GM06990 (cell line): ENCODE data around the gene NT5DC4.
A peak's percentile ranks its signal among the peaks of the same experiment; 100 is the strongest.

Experiments
- DNase-seq: peaks from one replicate; pipeline ENCODE4 v3.0.0-alpha.2; 2011; ENCODE audit not compliant: insufficient read length; ENCODE audit errors: extremely low read depth
- H3K27me3 ChIP-seq: replicated peaks from 2 replicates; pipeline ENCODE4 v1.6.0; 2011; ENCODE audit warnings: low read length; ENCODE audit not compliant: control insufficient read depth, insufficient read depth
- H3K36me3 ChIP-seq: 2 replicates; pipeline ENCODE4 v1.5.1; 2011; ENCODE audit warnings: low read length; ENCODE audit not compliant: control insufficient read depth, insufficient read depth
- H3K4me3 ChIP-seq: replicated peaks from 2 replicates; pipeline ENCODE4 v1.5.1; 2011; ENCODE audit warnings: low read depth, mild to moderate bottlenecking, control low read depth, low read length
- TF ChIP-seq, protein P1 (sequence below): IDR thresholded peaks from 2 replicates; pipeline ENCODE4 v1.5.1; 2011; ENCODE audit warnings: low read length, control low read depth, mild to moderate bottlenecking, inconsistent platforms; ENCODE audit not compliant: insufficient read depth, poor library complexity, severe bottlenecking

The NT5DC4 gene

DNA sequence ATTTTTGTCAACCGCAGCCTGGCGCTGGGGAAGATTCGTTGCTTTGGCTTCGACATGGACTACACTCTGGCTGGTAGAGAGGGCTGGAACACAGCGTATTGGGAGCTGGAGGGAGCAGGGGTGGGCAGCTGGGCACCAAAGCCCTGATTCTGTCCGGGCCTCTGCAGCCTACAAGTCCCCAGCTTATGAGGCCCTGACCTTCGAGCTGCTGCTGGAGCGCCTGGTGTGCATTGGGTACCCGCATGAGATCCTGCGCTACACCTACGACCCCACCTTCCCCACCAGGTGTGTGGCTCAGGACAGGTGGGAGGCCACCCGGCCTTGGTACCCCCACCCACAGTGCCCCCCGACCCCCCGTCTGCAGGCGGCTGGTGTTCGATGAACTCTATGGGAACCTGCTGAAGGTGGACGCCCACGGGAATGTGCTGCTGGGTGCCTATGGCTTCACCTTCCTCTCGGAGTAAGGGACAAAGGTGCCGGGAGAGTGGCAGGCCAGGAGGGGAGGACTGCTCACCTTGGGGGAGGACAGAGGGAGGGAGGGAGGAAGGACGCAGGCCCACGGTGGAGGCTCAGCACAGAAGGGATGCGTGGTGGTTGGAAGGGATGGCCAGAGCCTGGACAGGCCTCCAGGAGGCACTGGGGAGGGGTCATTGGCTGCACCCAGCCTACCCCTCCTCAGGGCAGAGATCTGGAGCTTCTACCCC lies 1.2 kb downstream of the NT5DC4 start:
- H3K4me3 ChIP-seq = no peak overlapping the region
- no peaks in the 10 kb centered on the region for H3K27me3 ChIP-seq
- no peak for DNase-seq
- no peaks in the 10 kb centered on the region for H3K36me3 ChIP-seq
- TF ChIP-seq, protein P1, sequence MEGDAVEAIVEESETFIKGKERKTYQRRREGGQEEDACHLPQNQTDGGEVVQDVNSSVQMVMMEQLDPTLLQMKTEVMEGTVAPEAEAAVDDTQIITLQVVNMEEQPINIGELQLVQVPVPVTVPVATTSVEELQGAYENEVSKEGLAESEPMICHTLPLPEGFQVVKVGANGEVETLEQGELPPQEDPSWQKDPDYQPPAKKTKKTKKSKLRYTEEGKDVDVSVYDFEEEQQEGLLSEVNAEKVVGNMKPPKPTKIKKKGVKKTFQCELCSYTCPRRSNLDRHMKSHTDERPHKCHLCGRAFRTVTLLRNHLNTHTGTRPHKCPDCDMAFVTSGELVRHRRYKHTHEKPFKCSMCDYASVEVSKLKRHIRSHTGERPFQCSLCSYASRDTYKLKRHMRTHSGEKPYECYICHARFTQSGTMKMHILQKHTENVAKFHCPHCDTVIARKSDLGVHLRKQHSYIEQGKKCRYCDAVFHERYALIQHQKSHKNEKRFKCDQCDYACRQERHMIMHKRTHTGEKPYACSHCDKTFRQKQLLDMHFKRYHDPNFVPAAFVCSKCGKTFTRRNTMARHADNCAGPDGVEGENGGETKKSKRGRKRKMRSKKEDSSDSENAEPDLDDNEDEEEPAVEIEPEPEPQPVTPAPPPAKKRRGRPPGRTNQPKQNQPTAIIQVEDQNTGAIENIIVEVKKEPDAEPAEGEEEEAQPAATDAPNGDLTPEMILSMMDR = no peak

- H3K4me3 ChIP-seq = no peak overlapping the region
- TF ChIP-seq, protein P1 = no peak
- no peak for DNase-seq
- no peaks in the 10 kb centered on the region for H3K36me3 ChIP-seq
- no peaks in the 10 kb centered on the region for H3K27me3 ChIP-seq
These were observed 2.2 kb downstream of the NT5DC4 start for GRCh38 chr2:112722816-112723546.

DNA sequence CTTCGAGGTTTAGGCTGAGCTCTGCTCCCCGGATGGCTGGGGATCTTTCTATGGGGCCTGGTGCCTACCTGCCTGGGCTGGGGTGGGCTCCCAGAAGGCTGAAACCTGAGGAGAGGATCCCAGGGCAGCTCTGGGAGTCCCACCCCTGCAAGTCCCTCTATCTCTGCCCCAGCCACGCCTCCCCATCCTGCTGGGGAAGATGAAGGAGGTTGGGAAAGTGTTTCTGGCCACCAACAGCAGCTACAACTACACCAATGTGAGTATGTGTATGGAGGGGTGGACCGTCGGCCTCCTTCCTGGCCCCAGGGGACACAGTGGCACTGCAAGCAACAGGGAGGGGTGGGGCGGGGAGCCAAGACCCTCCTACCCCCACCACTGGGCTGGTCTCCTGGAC lies 2.7 kb downstream of the NT5DC4 start:
- no peak overlapping the region for H3K4me3 ChIP-seq
- DNase-seq = no peak
- TF ChIP-seq, protein P1 = no peak
- H3K27me3 ChIP-seq = no peaks in the 10 kb centered on the region
- no peaks in the 10 kb centered on the region for H3K36me3 ChIP-seq

DNA sequence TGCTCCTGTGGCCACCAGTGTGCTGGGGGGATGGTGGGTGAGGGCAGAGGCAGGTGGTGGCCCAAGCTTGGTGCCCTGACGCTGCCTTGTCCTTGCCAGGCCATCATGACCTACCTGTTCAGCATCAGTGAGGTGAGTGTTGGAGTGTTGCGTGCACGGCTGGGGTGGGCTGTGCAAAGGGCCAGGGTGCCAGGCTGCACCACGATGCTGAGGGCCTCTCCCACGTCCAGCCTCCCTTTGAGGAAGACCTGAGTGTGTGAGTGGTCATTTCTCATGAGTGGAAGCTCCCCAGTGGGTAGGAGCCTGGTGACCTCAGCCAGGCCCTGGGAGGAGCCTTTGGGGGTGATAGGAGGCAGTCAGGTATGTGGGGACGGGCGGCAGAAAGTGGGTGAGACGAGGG lies 3.2 kb downstream of the NT5DC4 start:
- H3K27me3 ChIP-seq = no peaks in the 10 kb centered on the region
- TF ChIP-seq, protein P1 = no peak
- no peak for DNase-seq
- no peaks in the 10 kb centered on the region for H3K36me3 ChIP-seq
- no peak overlapping the region for H3K4me3 ChIP-seq

- Histone ChIP-seq H3K4me3 (no peak overlapping the region), H3K27me3 (no peaks in the 10 kb centered on the region), H3K36me3 (no peaks in the 10 kb centered on the region)
- TF ChIP-seq, protein P1 = peak; percentile 45
- DNase-seq = peak; percentile 53
These were observed 4.0 kb downstream of the NT5DC4 start for GRCh38 chr2:112724591-112725525.
